Adrenal gland (tissue), 5 donors: ENCODE data around the gene LYPD6B.

Source experiments
- CTCF ChIP-seq, 6 experiments: fragments of 450-650 bp in 4 of 6; fragments of 200-600 bp in 2 of 6; sonication (generic) in 1 of 6; IDR thresholded peaks; 1 replicate in 5 of 6; 2 replicates in 1 of 6; pipeline versions ENCODE4 v1.5.1 to v1.8.0; 2016 to 2021; ENCODE audit warnings: antibody characterized with exemption in 6 of 6, mild to moderate bottlenecking in 2 of 6, moderate library complexity in 1 of 6
- POLR2A ChIP-seq, 2 donors: fragments of 450-650 bp; IDR thresholded peaks; one replicate each; pipeline ENCODE4 v1.6.1; 2017; ENCODE audit warnings: antibody characterized with exemption in 2 of 2, mild to moderate bottlenecking in 2 of 2, moderate library complexity in 1 of 2
- donor health status: DM: no; HTN: no; CAD: no.

GRCh38 chr2:149002891-149003740 is 35.4 kb upstream of the LYPD6B start:
- TF ChIP-seq CTCF (IDR thresholded peaks at IDR 0.05), result no peak
- no peak for TF ChIP-seq POLR2A (IDR thresholded peaks at IDR 0.05)
